GM23338 (cell line): ENCODE data around the gene CCDC90B. TPM values are rescaled to one million over a fixed set of nuclear protein-coding genes. Genes with fewer than 3 reads are reported as not detected.

Source experiments
- CREB1 ChIP-seq: fragments of 250-450 bp; sonication (Bioruptor Pico); IDR thresholded peaks from 2 replicates; pipeline ENCODE4 v1.5.0; 2020; ENCODE audit warnings: low read depth, mild to moderate bottlenecking, moderate library complexity
- ETS1 ChIP-seq: IDR thresholded peaks from 2 replicates; pipeline ENCODE4 v1.6.1; 2016; ENCODE audit warnings: antibody characterized with exemption
- EZH2phosphoT487 ChIP-seq: fragments of 200-600 bp; sonication (generic); IDR thresholded peaks from one replicate; pipeline ENCODE4 v1.8.1; 2018; ENCODE audit warnings: antibody characterized with exemption; ENCODE audit not compliant: unreplicated experiment
- JUNB ChIP-seq: IDR thresholded peaks from one replicate; pipeline ENCODE4 v1.6.1; 2016; ENCODE audit warnings: antibody characterized with exemption; ENCODE audit not compliant: unreplicated experiment
- NANOG ChIP-seq: IDR thresholded peaks from 2 replicates; pipeline ENCODE4 v1.6.1; 2016; ENCODE audit warnings: antibody characterized with exemption, borderline replicate concordance
- POLR2AphosphoS5 ChIP-seq: IDR thresholded peaks from 2 replicates; pipeline ENCODE4 v1.6.1; 2016; ENCODE audit warnings: antibody characterized with exemption, low read depth
- STAT1 ChIP-seq: IDR thresholded peaks from one replicate; pipeline ENCODE4 v1.6.1; 2016; ENCODE audit warnings: antibody characterized with exemption; ENCODE audit not compliant: unreplicated experiment
- ZNF114 ChIP-seq: fragments of 250-450 bp; sonication (Bioruptor Pico); IDR thresholded peaks from 2 replicates; pipeline ENCODE4 v1.5.0; 2020; ENCODE audit warnings: mild to moderate bottlenecking, moderate library complexity
- ZNF331 ChIP-seq: fragments of 250-450 bp; sonication (Bioruptor Pico); IDR thresholded peaks from 2 replicates; pipeline ENCODE4 v1.5.0; 2020; ENCODE audit warnings: low read depth, mild to moderate bottlenecking, moderate library complexity
- polyA plus RNA-seq: library from polyadenylated mRNA; unstranded; fragments of >200 nt; fragmentation: Nextera tagmentation; extraction: Ambion mirVana; gene quantifications from 2 replicates; pipeline ENCODE4 v1.2.1, GENCODE V29; 2016
- total RNA-seq: library from RNA; depleted of rRNA; stranded (reverse); fragments of >200 nt; shearing (Covaris generic); gene quantifications from 2 replicates; pipeline ENCODE4 v1.2.3, GENCODE V29; 2014
- TF ChIP-seq, protein P1 (sequence below): fragments of 250-450 bp; sonication (Bioruptor Pico); IDR thresholded peaks from 2 replicates; pipeline ENCODE4 v1.5.0; 2020; ENCODE audit warnings: mild to moderate bottlenecking, moderate library complexity
- TF ChIP-seq, protein P2 (sequence below), 2 experiments: fragments of 200-600 bp in 1 of 2; sonication (generic) in 1 of 2; conservative IDR thresholded peaks; 2 replicates each; pipeline versions ENCODE4 v1.5.1 to v1.6.1; 2016 to 2017; ENCODE audit warnings: antibody characterized with exemption in 2 of 2, low read depth in 2 of 2, mild to moderate bottlenecking in 2 of 2, moderate library complexity in 1 of 2

The CCDC90B gene
- total and polyA plus RNA-seq, 2 experiments from 2014 or later = 55.1 to 89.0 TPM

GRCh38 chr11:83252266-83252665 is 33.9 kb downstream of the CCDC90B start (continued):
- TF ChIP-seq, protein P1, sequence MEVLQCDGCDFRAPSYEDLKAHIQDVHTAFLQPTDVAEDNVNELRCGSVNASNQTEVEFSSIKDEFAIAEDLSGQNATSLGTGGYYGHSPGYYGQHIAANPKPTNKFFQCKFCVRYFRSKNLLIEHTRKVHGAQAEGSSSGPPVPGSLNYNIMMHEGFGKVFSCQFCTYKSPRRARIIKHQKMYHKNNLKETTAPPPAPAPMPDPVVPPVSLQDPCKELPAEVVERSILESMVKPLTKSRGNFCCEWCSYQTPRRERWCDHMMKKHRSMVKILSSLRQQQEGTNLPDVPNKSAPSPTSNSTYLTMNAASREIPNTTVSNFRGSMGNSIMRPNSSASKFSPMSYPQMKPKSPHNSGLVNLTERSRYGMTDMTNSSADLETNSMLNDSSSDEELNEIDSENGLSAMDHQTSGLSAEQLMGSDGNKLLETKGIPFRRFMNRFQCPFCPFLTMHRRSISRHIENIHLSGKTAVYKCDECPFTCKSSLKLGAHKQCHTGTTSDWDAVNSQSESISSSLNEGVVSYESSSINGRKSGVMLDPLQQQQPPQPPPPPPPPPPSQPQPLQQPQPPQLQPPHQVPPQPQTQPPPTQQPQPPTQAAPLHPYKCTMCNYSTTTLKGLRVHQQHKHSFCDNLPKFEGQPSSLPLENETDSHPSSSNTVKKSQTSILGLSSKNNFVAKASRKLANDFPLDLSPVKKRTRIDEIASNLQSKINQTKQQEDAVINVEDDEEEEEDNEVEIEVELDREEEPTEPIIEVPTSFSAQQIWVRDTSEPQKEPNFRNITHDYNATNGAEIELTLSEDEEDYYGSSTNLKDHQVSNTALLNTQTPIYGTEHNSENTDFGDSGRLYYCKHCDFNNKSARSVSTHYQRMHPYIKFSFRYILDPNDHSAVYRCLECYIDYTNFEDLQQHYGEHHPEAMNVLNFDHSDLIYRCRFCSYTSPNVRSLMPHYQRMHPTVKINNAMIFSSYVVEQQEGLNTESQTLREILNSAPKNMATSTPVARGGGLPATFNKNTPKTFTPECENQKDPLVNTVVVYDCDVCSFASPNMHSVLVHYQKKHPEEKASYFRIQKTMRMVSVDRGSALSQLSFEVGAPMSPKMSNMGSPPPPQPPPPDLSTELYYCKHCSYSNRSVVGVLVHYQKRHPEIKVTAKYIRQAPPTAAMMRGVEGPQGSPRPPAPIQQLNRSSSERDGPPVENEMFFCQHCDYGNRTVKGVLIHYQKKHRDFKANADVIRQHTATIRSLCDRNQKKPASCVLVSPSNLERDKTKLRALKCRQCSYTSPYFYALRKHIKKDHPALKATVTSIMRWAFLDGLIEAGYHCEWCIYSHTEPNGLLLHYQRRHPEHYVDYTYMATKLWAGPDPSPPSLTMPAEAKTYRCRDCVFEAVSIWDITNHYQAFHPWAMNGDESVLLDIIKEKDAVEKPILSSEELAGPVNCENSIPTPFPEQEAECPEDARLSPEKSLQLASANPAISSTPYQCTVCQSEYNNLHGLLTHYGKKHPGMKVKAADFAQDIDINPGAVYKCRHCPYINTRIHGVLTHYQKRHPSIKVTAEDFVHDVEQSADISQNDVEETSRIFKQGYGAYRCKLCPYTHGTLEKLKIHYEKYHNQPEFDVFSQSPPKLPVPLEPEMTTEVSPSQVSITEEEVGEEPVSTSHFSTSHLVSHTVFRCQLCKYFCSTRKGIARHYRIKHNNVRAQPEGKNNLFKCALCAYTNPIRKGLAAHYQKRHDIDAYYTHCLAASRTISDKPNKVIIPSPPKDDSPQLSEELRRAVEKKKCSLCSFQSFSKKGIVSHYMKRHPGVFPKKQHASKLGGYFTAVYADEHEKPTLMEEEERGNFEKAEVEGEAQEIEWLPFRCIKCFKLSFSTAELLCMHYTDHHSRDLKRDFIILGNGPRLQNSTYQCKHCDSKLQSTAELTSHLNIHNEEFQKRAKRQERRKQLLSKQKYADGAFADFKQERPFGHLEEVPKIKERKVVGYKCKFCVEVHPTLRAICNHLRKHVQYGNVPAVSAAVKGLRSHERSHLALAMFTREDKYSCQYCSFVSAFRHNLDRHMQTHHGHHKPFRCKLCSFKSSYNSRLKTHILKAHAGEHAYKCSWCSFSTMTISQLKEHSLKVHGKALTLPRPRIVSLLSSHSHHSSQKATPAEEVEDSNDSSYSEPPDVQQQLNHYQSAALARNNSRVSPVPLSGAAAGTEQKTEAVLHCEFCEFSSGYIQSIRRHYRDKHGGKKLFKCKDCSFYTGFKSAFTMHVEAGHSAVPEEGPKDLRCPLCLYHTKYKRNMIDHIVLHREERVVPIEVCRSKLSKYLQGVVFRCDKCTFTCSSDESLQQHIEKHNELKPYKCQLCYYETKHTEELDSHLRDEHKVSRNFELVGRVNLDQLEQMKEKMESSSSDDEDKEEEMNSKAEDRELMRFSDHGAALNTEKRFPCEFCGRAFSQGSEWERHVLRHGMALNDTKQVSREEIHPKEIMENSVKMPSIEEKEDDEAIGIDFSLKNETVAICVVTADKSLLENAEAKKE = no peak
- no peak for TF ChIP-seq NANOG
- TF ChIP-seq, protein P2, sequence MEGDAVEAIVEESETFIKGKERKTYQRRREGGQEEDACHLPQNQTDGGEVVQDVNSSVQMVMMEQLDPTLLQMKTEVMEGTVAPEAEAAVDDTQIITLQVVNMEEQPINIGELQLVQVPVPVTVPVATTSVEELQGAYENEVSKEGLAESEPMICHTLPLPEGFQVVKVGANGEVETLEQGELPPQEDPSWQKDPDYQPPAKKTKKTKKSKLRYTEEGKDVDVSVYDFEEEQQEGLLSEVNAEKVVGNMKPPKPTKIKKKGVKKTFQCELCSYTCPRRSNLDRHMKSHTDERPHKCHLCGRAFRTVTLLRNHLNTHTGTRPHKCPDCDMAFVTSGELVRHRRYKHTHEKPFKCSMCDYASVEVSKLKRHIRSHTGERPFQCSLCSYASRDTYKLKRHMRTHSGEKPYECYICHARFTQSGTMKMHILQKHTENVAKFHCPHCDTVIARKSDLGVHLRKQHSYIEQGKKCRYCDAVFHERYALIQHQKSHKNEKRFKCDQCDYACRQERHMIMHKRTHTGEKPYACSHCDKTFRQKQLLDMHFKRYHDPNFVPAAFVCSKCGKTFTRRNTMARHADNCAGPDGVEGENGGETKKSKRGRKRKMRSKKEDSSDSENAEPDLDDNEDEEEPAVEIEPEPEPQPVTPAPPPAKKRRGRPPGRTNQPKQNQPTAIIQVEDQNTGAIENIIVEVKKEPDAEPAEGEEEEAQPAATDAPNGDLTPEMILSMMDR (conservative IDR thresholded peaks at IDR 0.05; ENCODE audit: low read depth in 2 of 2) = no peak
- no peak for TF ChIP-seq ZNF114 (CRISPR knock-in tag)
- TF ChIP-seq EZH2phosphoT487 = no peak
- TF ChIP-seq CREB1 = no peak
- no peak for TF ChIP-seq ETS1
- no peak for TF ChIP-seq STAT1
- TF ChIP-seq JUNB = no peak
- TF ChIP-seq POLR2AphosphoS5 = no peak
- no peak for TF ChIP-seq ZNF331 (CRISPR knock-in tag)
